Lung (tissue), 12 donors: ENCODE measurements around the gene NFXL1. TPM values are rescaled to one million over a fixed set of nuclear protein-coding genes. Genes with fewer than 3 reads are reported as not detected.
A peak's percentile ranks its signal among the peaks of the same experiment; 100 is the strongest.

Experiments used
- ATAC-seq: fragments of 200-7000 bp; cut with Tn5 transposase; one replicate; pipeline ENCODE4 v1.9.1; 2020; ENCODE audit warnings: moderate number of reproducible peaks; ENCODE audit not compliant: insufficient read depth, low FRiP score
- DNase-seq, 3 donors: peaks; one replicate each; pipeline ENCODE4 v3.0.0-alpha.2; 2013 to 2017
- H3K27ac ChIP-seq, 2 donors: one replicate each; pipeline ENCODE4 v1.5.1; 2013; ENCODE audit warnings: mild to moderate bottlenecking in 2 of 2, moderate library complexity in 2 of 2, control low read depth in 1 of 2, inconsistent platforms in 1 of 2, low read depth in 1 of 2, low read length in 1 of 2
- H3K27me3 ChIP-seq, 3 donors: one replicate each; pipeline ENCODE4 v1.5.1; 2013; ENCODE audit warnings: low read length in 2 of 3; ENCODE audit not compliant: control insufficient read depth in 3 of 3, insufficient read depth in 3 of 3
- H3K36me3 ChIP-seq, 4 donors: one replicate each; pipeline ENCODE4 v1.5.1; 2013; ENCODE audit warnings: low read length in 4 of 4, mild to moderate bottlenecking in 1 of 4, moderate library complexity in 1 of 4; ENCODE audit not compliant: control insufficient read depth in 4 of 4, insufficient read depth in 4 of 4
- H3K4me1 ChIP-seq, 5 donors: one replicate each; pipeline ENCODE4 v1.5.1; 2013; ENCODE audit warnings: low read length in 5 of 5, mild to moderate bottlenecking in 2 of 5, moderate library complexity in 1 of 5; ENCODE audit not compliant: control insufficient read depth in 5 of 5, insufficient read depth in 5 of 5
- H3K4me3 ChIP-seq: one replicate; pipeline ENCODE4 v1.5.1; 2013; ENCODE audit warnings: mild to moderate bottlenecking, control low read depth, moderate library complexity
- H3K9ac ChIP-seq, 2 donors: one replicate each; pipeline ENCODE4 v1.5.1; 2013; ENCODE audit warnings: low read length in 2 of 2, control low read depth in 1 of 2; ENCODE audit not compliant: insufficient read depth in 1 of 2
- H3K9me3 ChIP-seq, 4 donors: one replicate each; pipeline ENCODE4 v1.5.1; 2013; ENCODE audit warnings: low read length in 3 of 4, mild to moderate bottlenecking in 1 of 4, moderate library complexity in 1 of 4; ENCODE audit not compliant: control insufficient read depth in 4 of 4, insufficient read depth in 3 of 4
- CTCF ChIP-seq: IDR thresholded peaks from 2 replicates; pipeline ENCODE4 v1.5.1; 2012; ENCODE audit warnings: mild to moderate bottlenecking; ENCODE audit errors: control extremely low read depth, extremely low read depth
- WGBS, 2 donors: extraction: QIAGEN DNeasy Blood & Tissue Kit; methylation state at CpG; one replicate each; pipeline ENCODE4 v1.1.7; 2013; 5-methylcytosine and 5-hydroxymethylcytosine counted together
- polyA plus RNA-seq, 2 donors: library from polyadenylated mRNA; stranded (reverse); fragments of 200-250 nt; gene quantifications; one replicate each; pipeline ENCODE4 v1.2.1, GENCODE V29; 2013
- total RNA-seq, 2 donors: library from RNA; depleted of rRNA in 1 of 2; stranded (reverse); fragments of >200 nt in 1 of 2; gene quantifications; one replicate each; pipeline ENCODE4 v1.2.1, GENCODE V29; 2014 to 2021
- donor health status: control.
- donor health status: control.
- donor health status: Bipolar disorder and iron deficiency.
- donor health status: healthy.
- donor health status: DM: yes; HTN: yes; CAD: no.

NFXL1 gene
- total and polyA plus RNA-seq, 4 donors = 4.6 to 27.2 (median 8.8) TPM

GRCh38 chr4:47817275-47817674 is 97.1 kb downstream of the NFXL1 start:
- ATAC-seq = no peak
- no peaks in the 10 kb centered on the region for H3K36me3 ChIP-seq
- peaks cover 0 to 14% (median 0%) of the 10 kb centered on the region in 5 donors for H3K4me1 ChIP-seq
- TF ChIP-seq CTCF = no peak
- H3K9ac ChIP-seq = no peak overlapping the region
- H3K4me3 ChIP-seq = no peak overlapping the region
- DNase-seq = no peak
- H3K9me3 ChIP-seq = no peaks in the 10 kb centered on the region
- H3K27me3 ChIP-seq = no peaks in the 10 kb centered on the region
- H3K27ac ChIP-seq = peak overlapping the region in 1 of 2 donors; percentile 0

- Histone ChIP-seq H3K27ac (no peak overlapping the region), H3K4me3 (no peak overlapping the region), H3K27me3 (no peaks in the 10 kb centered on the region), H3K9ac (no peak overlapping the region), H3K36me3 (no peaks in the 10 kb centered on the region), H3K9me3 (no peaks in the 10 kb centered on the region), H3K4me1 (peaks cover 0 to 14% (median 0%) of the 10 kb centered on the region in 5 donors)
- 70 to 78% methylated on average over 2 of the region's 2 CpGs for WGBS, 2 donors
- DNase-seq (no peak), ATAC-seq (no peak)
- TF ChIP-seq CTCF = no peak
Observed at GRCh38 chr4:47816748-47817147, 97.6 kb downstream of the NFXL1 start.

GRCh38 chr4:47814618-47815295 is 99.6 kb downstream of the NFXL1 start:
- Histone ChIP-seq H3K27ac (peak overlapping the region in 1 of 2 donors; percentile 41), H3K36me3 (no peaks in the 10 kb centered on the region), H3K9ac (no peak overlapping the region), H3K9me3 (no peaks in the 10 kb centered on the region), H3K4me3 (no peak overlapping the region), H3K4me1 (peaks cover 0 to 15% (median 0%) of the 10 kb centered on the region in 5 donors), H3K27me3 (no peaks in the 10 kb centered on the region)
- ATAC-seq (no peak), DNase-seq (peak in 2 of 3 donors; percentile 15 to 16)
- no peak for TF ChIP-seq CTCF
- 75 to 83% methylated on average over 6 of the region's 6 CpGs for WGBS, 2 donors

GRCh38 chr4:47809654-47810203 is 104.7 kb downstream of the NFXL1 start:
- no peaks in the 10 kb centered on the region for H3K36me3 ChIP-seq
- TF ChIP-seq CTCF = no peak
- no peak overlapping the region for H3K9ac ChIP-seq
- no peaks in the 10 kb centered on the region for H3K9me3 ChIP-seq
- ATAC-seq = no peak
- H3K27ac ChIP-seq = no peak overlapping the region
- H3K4me1 ChIP-seq = peaks cover 0 to 9% (median 0%) of the 10 kb centered on the region in 5 donors
- no peak for DNase-seq
- no peaks in the 10 kb centered on the region for H3K27me3 ChIP-seq
- no peak overlapping the region for H3K4me3 ChIP-seq
- 77 to 88% methylated on average over 3 of the region's 3 CpGs for WGBS, 2 donors
